Activated T-helper 1 cell treated with anti-CD3 and anti-CD28 coated beads, Interleukin-2, amount 50 U/mL, for 16 hours (primary cell): ENCODE data around the gene SEMA7A.

ENCODE experiments used
- DNase-seq, 2 donors: peaks; one replicate each; pipeline ENCODE4 v3.0.0-alpha.2; 2020; ENCODE audit warnings: low read depth in 1 of 2, low spot score in 1 of 2

Gene SEMA7A

GRCh38 chr15:74430510-74430951 lies 3.2 kb downstream of the SEMA7A start:
- DNase-seq = no peak

GRCh38 chr15:74429781-74430400 lies 3.9 kb downstream of the SEMA7A start:
- no peak for DNase-seq

GRCh38 chr15:74428970-74429780 lies 4.6 kb downstream of the SEMA7A start:
- no peak for DNase-seq

GRCh38 chr15:74428442-74428787 lies 5.3 kb downstream of the SEMA7A start:
- DNase-seq = no peak

GRCh38 chr15:74427607-74428441 lies 5.9 kb downstream of the SEMA7A start:
- no peak for DNase-seq

GRCh38 chr15:74426404-74427281 lies 7.1 kb downstream of the SEMA7A start:
- DNase-seq = no peak

- DNase-seq = no peak
These were observed 8.1 kb downstream of the SEMA7A start for GRCh38 chr15:74425630-74426029.

- DNase-seq = no peak
These were observed 8.7 kb downstream of the SEMA7A start for GRCh38 chr15:74424901-74425528.

GRCh38 chr15:74423431-74424257 lies 10.1 kb downstream of the SEMA7A start:
- no peak for DNase-seq

GRCh38 chr15:74422652-74423430 lies 10.9 kb downstream of the SEMA7A start:
- no peak for DNase-seq

- DNase-seq = no peak
These were observed 11.5 kb downstream of the SEMA7A start for GRCh38 chr15:74422265-74422651.

- DNase-seq = no peak
These were observed 12.2 kb downstream of the SEMA7A start for GRCh38 chr15:74421302-74422245.

- no peak for DNase-seq
These were observed 13.4 kb downstream of the SEMA7A start for GRCh38 chr15:74420193-74420905.

GRCh38 chr15:74419432-74419831 lies 14.3 kb downstream of the SEMA7A start:
- DNase-seq = no peak

- DNase-seq = no peak
These were observed 15.0 kb downstream of the SEMA7A start for GRCh38 chr15:74418575-74419338.

- DNase-seq = no peak
These were observed 16.1 kb downstream of the SEMA7A start for GRCh38 chr15:74417670-74418069.
